ENCODE measurements around the gene NELL2.

DNA sequence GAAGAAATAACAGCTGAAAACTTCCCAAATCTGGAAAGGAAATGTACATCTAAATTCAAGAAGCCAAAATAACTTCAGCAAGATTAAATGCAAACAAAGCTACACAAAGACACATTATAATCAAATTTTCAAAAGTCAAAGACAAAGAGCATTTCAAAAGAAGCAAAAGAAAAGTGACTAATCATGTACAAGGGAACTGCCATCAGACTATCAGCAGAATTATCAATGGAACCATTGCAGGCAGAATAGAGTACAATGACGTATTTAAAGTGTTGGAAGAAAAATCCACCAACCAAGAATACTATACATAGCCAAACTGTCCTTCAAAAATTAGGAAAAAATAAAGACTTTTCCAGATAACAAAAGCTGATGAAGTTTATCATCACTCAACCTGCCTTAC lies 147.5 kb downstream of the NELL2 start:
- TF ChIP-seq YY1 (IDR thresholded peaks at IDR 0.05; ENCODE audit: extremely low read depth, insufficient replicate concordance, low read depth, low read length) (no peak), CEBPB (IDR thresholded peaks at IDR 0.05; ENCODE audit: low read depth) (no peak), CTCF (IDR thresholded peaks at IDR 0.05 in 2 of 3, conservative IDR thresholded peaks at IDR 0.05 in 1 of 3; ENCODE audit: borderline replicate concordance in 1 of 3, insufficient read depth in 1 of 3, low read depth in 2 of 3, low read length in 2 of 3) (no peak), SRF (IDR thresholded peaks at IDR 0.05; ENCODE audit: low read depth) (no peak), TCF7L2 (IDR thresholded peaks at IDR 0.05; ENCODE audit: borderline replicate concordance, extremely low read depth, insufficient read depth, insufficient read length) (no peak), POLR2AphosphoS5 (IDR thresholded peaks at IDR 0.05; ENCODE audit: low read depth, low read length) (no peak)

All from HCT116 (cell line).